Activated naive CD4-positive, alpha-beta T cell treated with anti-CD3 and anti-CD28 coated beads for 36 hours (primary cell): ENCODE measurements around the gene MRPS18A. TPM values are rescaled to one million over a fixed set of nuclear protein-coding genes. Genes with fewer than 3 reads are reported as not detected.

ENCODE experiments used
- CTCF ChIA-PET: fragments of 350-600 bp; sonication (Branson Sonifier 250); formaldehyde crosslinking; loops from one replicate; lab custom pipeline; 2021; ENCODE audit warnings: antibody characterized with exemption; lab: Charles Lee
- DNase-seq: peaks from one replicate; pipeline ENCODE4 v3.0.0-alpha.2; 2020
- H3K27ac Mint-ChIP-seq: one replicate; pipeline ENCODE4 v1.8.0; 2021; ENCODE audit warnings: mild to moderate bottlenecking, mixed read lengths
- H3K27me3 Mint-ChIP-seq: one replicate; pipeline ENCODE4 v1.8.0; 2021; ENCODE audit warnings: low read depth, mixed read lengths
- H3K36me3 Mint-ChIP-seq: one replicate; pipeline ENCODE4 v1.8.0; 2021; ENCODE audit warnings: low read depth, mixed read lengths
- H3K4me1 Mint-ChIP-seq: one replicate; pipeline ENCODE4 v1.8.0; 2021; ENCODE audit warnings: low read depth, mixed read lengths
- H3K4me3 Mint-ChIP-seq: one replicate; pipeline ENCODE4 v1.8.0; 2021; ENCODE audit warnings: mild to moderate bottlenecking, moderate library complexity, mixed read lengths
- H3K9me3 Mint-ChIP-seq: one replicate; pipeline ENCODE4 v1.8.0; 2021; ENCODE audit warnings: mixed read lengths
- intact Hi-C: fragments of 100-400 bp; cut with micrococcal nuclease; formaldehyde crosslinking; loops from one replicate; pipeline ENCODE4 v1.15.1; 2023
- total RNA-seq, 2 experiments: library from RNA; stranded (reverse); gene quantifications; one replicate each; pipeline ENCODE4 v1.2.3, GENCODE V29; 2021

Gene MRPS18A
- total RNA-seq, 2 experiments from 2014 or later: 47.8 to 50.2 TPM

DNA sequence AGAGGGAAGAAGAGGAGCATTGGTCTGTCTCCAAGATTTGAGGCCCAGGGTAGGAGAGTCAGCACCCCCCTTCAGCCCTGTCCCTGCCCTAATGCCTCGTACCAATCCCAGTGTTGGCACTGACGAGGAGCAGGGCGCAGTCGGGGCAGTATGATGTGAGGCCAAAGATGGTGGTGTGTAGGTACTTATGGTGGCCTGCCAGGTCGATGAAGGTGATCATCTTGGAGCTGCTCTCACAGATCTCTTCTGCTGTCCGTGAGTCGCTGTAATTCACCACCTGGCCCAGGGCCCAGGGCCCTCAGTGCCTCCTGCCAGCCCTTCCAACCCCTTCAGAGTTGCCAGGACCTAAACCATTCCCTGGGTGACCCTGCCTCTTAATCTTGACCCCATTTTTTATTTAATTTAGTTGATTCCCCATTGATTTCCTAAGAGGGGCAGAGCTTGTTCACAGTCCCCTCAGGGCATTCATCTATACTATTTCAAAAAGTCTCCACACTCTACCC is 62.8 kb downstream of the MRPS18A start:
- intact Hi-C loops: loop anchor here (5.0 kb wide), 3 partner anchors 258 to 568 kb away; partner anchors contain the start of genes KLC4, MRPL2, SRF and ZNF318
- CTCF ChIA-PET: interaction anchor here (1.0 kb wide), 1 partner anchor 16 kb away, joined by 4 read pairs; no protein-coding TSS in a partner anchor

DNA sequence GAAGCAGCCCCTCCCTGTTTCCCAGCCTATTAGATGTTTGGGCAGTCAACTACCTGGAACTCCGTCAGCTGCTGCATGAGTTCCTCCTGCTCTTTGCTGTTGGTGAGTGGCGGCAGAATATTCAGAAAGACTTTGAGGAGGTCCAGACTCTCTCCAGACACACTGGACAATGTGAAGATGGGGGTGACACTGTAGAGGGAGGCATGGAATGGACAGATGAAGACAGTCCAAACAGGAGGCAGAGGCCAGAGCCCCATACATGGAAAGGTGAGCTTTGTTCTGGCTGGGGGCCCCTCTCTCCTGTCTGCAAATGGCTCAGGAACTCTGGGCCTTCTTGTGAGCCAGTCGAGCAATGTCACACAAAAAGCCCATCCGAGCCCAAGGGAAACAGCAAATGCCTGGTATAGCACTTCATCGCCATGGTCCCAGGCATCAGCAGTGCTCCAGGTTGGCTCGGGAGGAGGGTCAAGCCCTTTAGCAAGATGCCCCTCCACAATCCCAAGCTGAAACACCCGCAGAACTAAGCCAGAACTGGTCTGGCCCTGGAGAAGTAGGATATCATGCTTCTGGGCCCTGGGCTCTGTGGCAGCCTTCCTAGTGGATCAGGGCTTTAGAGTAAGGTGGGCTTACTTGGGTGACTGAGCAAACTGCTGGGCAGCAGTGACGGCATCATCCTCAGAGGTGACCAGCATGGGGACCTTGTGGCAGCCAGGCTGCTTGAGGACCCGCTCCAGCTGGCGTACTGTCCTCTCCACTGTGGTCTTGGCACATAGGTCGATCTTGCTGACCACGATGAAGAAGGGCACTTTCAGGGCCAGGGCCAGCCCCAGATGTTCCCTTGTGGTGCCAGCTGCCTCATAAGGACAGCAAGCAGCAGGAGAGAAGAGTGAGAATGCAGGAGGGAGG is 63.5 kb downstream of the MRPS18A start:
- Mint-ChIP-seq H3K36me3 (peaks cover 33% of the 10 kb centered on the region), H3K27me3 (no peaks in the 10 kb centered on the region), H3K4me3 (no peak overlapping the region), H3K27ac (no peak overlapping the region), H3K4me1 (peaks cover 24% of the 10 kb centered on the region), H3K9me3 (no peaks in the 10 kb centered on the region)
- CTCF ChIA-PET: interaction anchor here (1.0 kb wide), 1 partner anchor 15 kb away, joined by 4 read pairs; no protein-coding TSS in a partner anchor
- intact Hi-C loops: no loop called here
- DNase-seq: no peak

More for the DNA sequence above, 62.8 kb downstream of the MRPS18A start:
- no peak for DNase-seq
- no peaks in the 10 kb centered on the region for H3K27me3 Mint-ChIP-seq
- H3K4me1 Mint-ChIP-seq: peaks cover 24% of the 10 kb centered on the region
- peaks cover 33% of the 10 kb centered on the region for H3K36me3 Mint-ChIP-seq
- no peaks in the 10 kb centered on the region for H3K9me3 Mint-ChIP-seq
- no peak overlapping the region for H3K4me3 Mint-ChIP-seq
- H3K27ac Mint-ChIP-seq: no peak overlapping the region

DNA sequence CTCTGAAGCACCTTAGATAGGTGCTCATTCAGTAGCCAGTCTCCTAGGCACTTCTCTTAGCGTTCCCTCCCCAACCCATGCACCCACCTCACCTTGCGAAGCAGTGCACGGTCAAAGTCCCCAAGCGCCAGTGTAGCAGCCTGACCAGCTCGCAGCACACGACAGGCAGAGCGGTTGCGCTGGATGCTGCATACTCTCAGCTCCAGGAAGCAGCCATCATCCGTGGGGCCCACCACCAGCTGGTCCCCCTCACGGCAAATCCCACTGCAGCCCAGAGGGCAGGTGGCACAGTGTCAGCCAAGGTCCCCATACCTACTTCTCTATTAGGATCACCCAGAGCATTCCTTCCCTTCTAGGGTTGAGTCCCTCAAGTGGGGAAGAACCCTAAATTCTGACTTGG is 65.0 kb downstream of the MRPS18A start:
- no peaks in the 10 kb centered on the region for H3K9me3 Mint-ChIP-seq
- no peak for DNase-seq
- H3K36me3 Mint-ChIP-seq: peaks cover 30% of the 10 kb centered on the region
- intact Hi-C loops: no loop called here
- CTCF ChIA-PET: interaction anchor here (0.6 to 1.1 kb wide), 2 partner anchors 14 to 15 kb away, joined by 3 to 7 read pairs; no protein-coding TSS in a partner anchor
- H3K27ac Mint-ChIP-seq: no peak overlapping the region
- H3K4me3 Mint-ChIP-seq: no peak overlapping the region
- H3K27me3 Mint-ChIP-seq: no peaks in the 10 kb centered on the region
- peaks cover 14% of the 10 kb centered on the region for H3K4me1 Mint-ChIP-seq

DNA sequence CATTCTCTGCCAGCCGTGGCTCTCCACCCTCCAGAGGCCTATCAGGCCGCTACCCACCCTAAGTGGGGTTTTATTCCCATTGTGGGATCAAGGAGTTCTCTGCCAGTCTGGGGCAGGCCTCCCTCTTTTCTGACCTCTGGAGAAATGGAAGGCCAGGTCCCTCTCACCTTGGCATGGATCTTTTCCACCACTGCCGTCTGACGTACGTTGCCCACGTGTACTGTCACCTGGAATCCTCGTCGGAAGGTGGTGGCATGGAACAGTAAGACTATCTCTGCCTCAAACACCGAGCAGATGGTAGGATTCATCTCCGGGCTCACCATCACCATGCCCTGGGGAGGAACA is 65.8 kb downstream of the MRPS18A start:
- Mint-ChIP-seq H3K9me3 (no peaks in the 10 kb centered on the region), H3K27ac (no peak overlapping the region), H3K4me3 (no peak overlapping the region), H3K4me1 (peaks cover 6% of the 10 kb centered on the region), H3K36me3 (peaks cover 31% of the 10 kb centered on the region), H3K27me3 (no peaks in the 10 kb centered on the region)
- CTCF ChIA-PET: interaction anchor here (1.1 kb wide), 1 partner anchor 13 kb away, joined by 7 read pairs; no protein-coding TSS in a partner anchor
- no peak for DNase-seq
- intact Hi-C loops: no loop called here

Other genes with a start within 250 kb of the MRPS18A start
- gene DLK2, start 232.2 kb downstream of the MRPS18A start, total RNA-seq: under 1 TPM; 0.47 to 0.52 TPM
- gene TJAP1, start 210.2 kb downstream of the MRPS18A start, total RNA-seq: 10 to 100 TPM; 23.0 to 24.6 TPM
- gene LRRC73, start 177.4 kb downstream of the MRPS18A start, total RNA-seq: under 1 TPM; 0.10 to 0.17 TPM
- 10 to 100 TPM; 26.2 to 26.5 TPM for gene YIPF3, start 170.9 kb downstream of the MRPS18A start, total RNA-seq
- 10 to 100 TPM; 47.5 to 50.1 TPM for gene POLR1C, start 170.7 kb downstream of the MRPS18A start, total RNA-seq
- 10 to 100 TPM; 74.9 to 93.2 TPM for gene XPO5, start 111.8 kb downstream of the MRPS18A start, total RNA-seq
- gene POLH, start 111.6 kb downstream of the MRPS18A start, total RNA-seq: 10 to 100 TPM; 63.3 to 68.6 TPM
- 10 to 100 TPM; 54.5 to 57.5 TPM for gene GTPBP2, start 58.5 kb downstream of the MRPS18A start, total RNA-seq
- 10 to 100 TPM; 19.8 to 22.7 TPM for gene MAD2L1BP, start 52.0 kb downstream of the MRPS18A start, total RNA-seq
- gene RSPH9, start 42.8 kb downstream of the MRPS18A start, total RNA-seq: not detected
- gene VEGFA, start 82.4 kb upstream of the MRPS18A start, total RNA-seq: 10 to 100 TPM; 35.9 to 37.3 TPM